Gastrocnemius medialis (tissue), 4 donors: ENCODE results near the gene XPO1.

ENCODE experiments used
- CTCF ChIP-seq, 5 experiments: fragments of 450-650 bp in 3 of 5; fragments of 200-600 bp in 2 of 5; sonication (generic) in 2 of 5; IDR thresholded peaks in 4 of 5; conservative IDR thresholded peaks in 1 of 5; 1 replicate in 4 of 5; 2 replicates in 1 of 5; pipeline ENCODE4 v1.5.1; 2016 to 2019; ENCODE audit warnings: antibody characterized with exemption in 5 of 5, mild to moderate bottlenecking in 3 of 5, moderate library complexity in 3 of 5
- POLR2A ChIP-seq, 2 donors: fragments of 450-650 bp; IDR thresholded peaks; one replicate each; pipeline ENCODE4 v1.6.1; 2017; ENCODE audit warnings: antibody characterized with exemption in 2 of 2, mild to moderate bottlenecking in 2 of 2, moderate library complexity in 2 of 2

GRCh38 chr2:61435291-61435690 is 102.9 kb downstream of the XPO1 start:
- TF ChIP-seq CTCF (IDR thresholded peaks at IDR 0.05 in 4 of 5, conservative IDR thresholded peaks at IDR 0.05 in 1 of 5) = no peak
- no peak for TF ChIP-seq POLR2A (IDR thresholded peaks at IDR 0.05)
